ENCODE data around the gene ASIC5. TPM values are rescaled to one million over a fixed set of nuclear protein-coding genes. Genes with fewer than 3 reads are reported as not detected.
"Not testable (repeated sequence)": the region's sequence is repeated elsewhere in the genome, so short reads cannot be mapped to it uniquely, and the experiment has no call there.

Gene ASIC5
- total RNA-seq, 1 donor from 2014 or later = 6.0 TPM

GRCh38 chr4:155800685-155801343, 65.3 kb downstream of the ASIC5 start:
- DNase-seq (ENCODE audit: low spot score) = no peak

- DNase-seq (ENCODE audit: low spot score) = no peak
These were observed 66.3 kb downstream of the ASIC5 start for GRCh38 chr4:155799794-155800123.

- no peak for DNase-seq (ENCODE audit: low spot score)
These were observed 66.8 kb downstream of the ASIC5 start for GRCh38 chr4:155799116-155799793.

DNA sequence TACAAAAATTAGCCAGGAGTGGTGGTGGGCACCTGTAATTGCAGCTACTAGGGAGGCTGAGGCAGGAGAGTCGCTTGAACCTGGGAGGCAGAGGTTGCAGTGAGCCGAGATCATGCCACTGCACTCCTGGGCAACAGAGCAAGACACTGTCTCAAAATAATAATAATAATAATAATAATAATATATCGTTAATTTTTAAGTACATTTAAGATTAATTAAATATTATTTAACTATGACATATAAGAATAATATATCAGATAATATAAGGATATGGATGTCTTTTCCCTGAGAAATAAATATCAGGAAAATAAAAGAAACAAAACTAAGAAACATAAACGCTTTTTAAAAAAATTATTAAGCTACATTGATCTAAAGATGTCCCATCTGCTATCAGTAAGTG, 68.5 kb downstream of the ASIC5 start:
- not testable (repeated sequence) for DNase-seq (ENCODE audit: low spot score)

DNA sequence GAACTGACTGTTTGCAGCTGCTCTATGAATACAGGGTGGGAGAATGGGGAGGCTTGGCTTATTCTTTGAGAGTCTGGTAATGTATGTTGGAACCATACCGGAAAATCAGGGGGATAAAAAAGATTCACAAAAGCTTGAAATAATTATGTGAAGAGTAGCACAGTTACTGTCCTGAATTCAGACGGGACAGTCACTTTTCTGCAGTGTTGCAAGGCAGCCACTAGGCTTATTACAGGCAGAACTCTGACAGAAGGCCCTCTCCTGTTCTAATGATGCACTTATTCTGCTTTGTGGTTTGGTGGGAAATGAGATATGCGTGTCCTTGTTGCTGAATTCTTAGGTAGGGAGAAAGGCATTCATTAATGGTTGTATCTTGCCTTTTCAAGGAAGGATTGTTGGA, 70.1 kb downstream of the ASIC5 start:
- DNase-seq (ENCODE audit: low spot score) = no peak

- DNase-seq (ENCODE audit: low spot score) = no peak
These were observed 71.4 kb downstream of the ASIC5 start for GRCh38 chr4:155794589-155795236.

DNA sequence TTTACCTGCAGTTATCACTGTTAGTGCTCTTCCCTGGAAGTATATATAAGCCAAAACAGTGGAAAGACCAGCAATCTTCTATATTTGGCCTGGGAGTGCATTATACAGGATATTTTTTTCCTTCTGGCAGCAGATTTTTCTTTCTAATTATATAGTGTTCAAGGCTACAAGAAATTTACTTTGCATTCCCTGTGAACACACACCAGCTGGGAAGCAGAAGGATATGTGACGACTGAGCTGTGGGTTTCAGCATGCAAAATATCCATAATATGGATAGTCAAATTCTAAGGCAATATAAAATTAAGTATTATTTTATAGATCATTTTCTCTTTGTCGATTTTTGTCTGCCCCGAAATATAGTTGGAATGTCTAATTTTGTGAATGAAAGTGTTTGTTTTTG, 76.1 kb downstream of the ASIC5 start:
- no peak for DNase-seq (ENCODE audit: low spot score)

- no peak for DNase-seq (ENCODE audit: low spot score)
These were observed 76.7 kb downstream of the ASIC5 start for GRCh38 chr4:155789391-155789790.

- peak; percentile 65 for DNase-seq (ENCODE audit: low spot score)
These were observed 78.9 kb downstream of the ASIC5 start for GRCh38 chr4:155787113-155787710.

- DNase-seq (ENCODE audit: low spot score) = no peak
These were observed 80.2 kb downstream of the ASIC5 start for GRCh38 chr4:155785828-155786227.

DNA sequence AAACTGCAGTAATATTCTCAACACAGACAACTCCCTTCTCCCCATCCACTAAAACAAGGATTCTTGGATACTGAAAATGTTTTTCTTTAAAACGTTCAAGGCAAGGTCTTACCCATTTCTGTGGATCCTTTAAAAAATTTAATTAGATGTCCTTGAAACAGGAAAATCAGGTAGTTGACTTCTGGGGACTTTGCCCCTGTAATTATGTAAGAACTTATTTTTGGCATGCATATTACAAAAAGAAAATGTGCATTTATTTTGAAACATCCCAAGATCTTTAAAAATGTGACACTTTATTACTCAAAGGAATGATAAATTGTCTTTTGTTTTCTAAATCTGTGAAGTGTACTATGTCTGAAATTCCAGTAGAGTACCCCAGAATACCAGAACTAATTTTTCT, 81.4 kb downstream of the ASIC5 start:
- DNase-seq (ENCODE audit: low spot score) = no peak

GRCh38 chr4:155781249-155781831, 84.7 kb downstream of the ASIC5 start:
- DNase-seq (ENCODE audit: low spot score) = no peak

DNA sequence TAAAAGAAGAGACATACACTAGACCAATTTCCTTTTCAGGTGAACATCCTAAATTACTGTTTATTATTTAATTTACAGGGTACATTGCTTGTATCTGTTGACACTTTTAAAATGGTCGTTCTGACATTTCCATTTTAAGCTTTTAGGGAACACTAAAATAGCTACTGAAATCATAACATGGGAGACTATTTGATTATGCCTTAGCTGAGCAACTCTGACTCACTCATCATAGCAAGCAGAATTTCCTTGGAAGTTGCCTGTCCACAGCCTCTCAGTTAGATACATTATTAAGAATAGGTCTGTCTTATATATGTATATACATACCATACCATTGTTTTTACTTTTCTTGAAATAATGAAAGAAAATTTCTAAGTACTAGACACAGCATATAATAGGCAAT, 85.3 kb downstream of the ASIC5 start:
- no peak for DNase-seq (ENCODE audit: low spot score)

Other genes starting within 250 kb of the ASIC5 start
- 252 TPM for gene GUCY1A1, start 199.4 kb downstream of the ASIC5 start, total RNA-seq (ENCODE audit: insufficient read depth, low replicate concordance)
- 53.9 TPM for gene GUCY1B1, start 107.3 kb downstream of the ASIC5 start, total RNA-seq (ENCODE audit: insufficient read depth, low replicate concordance)
- gene TDO2, start 37.4 kb upstream of the ASIC5 start, total RNA-seq (ENCODE audit: insufficient read depth, low replicate concordance) = 40.9 TPM
- 40.9 TPM for gene CTSO, start 87.6 kb upstream of the ASIC5 start, total RNA-seq (ENCODE audit: insufficient read depth, low replicate concordance)